NCI-H345 treated with DMSO at 0.1 percent for 48 hours (cell line): Measurements from ENCODE around the gene POP4.

Experiments
- DNase-seq: peaks from one replicate; lab custom pipeline; 2025; ENCODE audit not compliant: unreplicated experiment; lab: John Stamatoyannopoulos, UW

The POP4 gene

GRCh38 chr19:29576761-29577648 lies 29.1 kb upstream of the POP4 start:
- DNase-seq: no peak

GRCh38 chr19:29577649-29577963 lies 28.5 kb upstream of the POP4 start:
- no peak for DNase-seq

GRCh38 chr19:29578349-29578748 lies 27.7 kb upstream of the POP4 start:
- DNase-seq: no peak

- no peak for DNase-seq
Observed at GRCh38 chr19:29579308-29579910, 26.7 kb upstream of the POP4 start.

GRCh38 chr19:29581398-29581797 lies 24.7 kb upstream of the POP4 start:
- no peak for DNase-seq

GRCh38 chr19:29583196-29583999 lies 22.7 kb upstream of the POP4 start:
- no peak for DNase-seq

GRCh38 chr19:29586401-29586800 lies 19.7 kb upstream of the POP4 start:
- no peak for DNase-seq

GRCh38 chr19:29587059-29587458 lies 19.0 kb upstream of the POP4 start:
- DNase-seq: no peak

GRCh38 chr19:29587518-29587986 lies 18.5 kb upstream of the POP4 start:
- no peak for DNase-seq

GRCh38 chr19:29588095-29588494 lies 18.0 kb upstream of the POP4 start:
- DNase-seq: no peak

- DNase-seq: no peak
Observed at GRCh38 chr19:29590278-29590677, 15.8 kb upstream of the POP4 start.

- no peak for DNase-seq
Observed at GRCh38 chr19:29591670-29592069, 14.4 kb upstream of the POP4 start.

- no peak for DNase-seq
Observed at GRCh38 chr19:29593869-29594268, 12.2 kb upstream of the POP4 start.

- peak; percentile 59 for DNase-seq
Observed at GRCh38 chr19:29596080-29596727, 9.9 kb upstream of the POP4 start.

GRCh38 chr19:29596885-29597525 lies 9.1 kb upstream of the POP4 start:
- peak; percentile 70 for DNase-seq

GRCh38 chr19:29598036-29598435 lies 8.0 kb upstream of the POP4 start:
- no peak for DNase-seq

GRCh38 chr19:29598496-29598895 lies 7.6 kb upstream of the POP4 start:
- no peak for DNase-seq

GRCh38 chr19:29603308-29603707 lies 2.8 kb upstream of the POP4 start:
- DNase-seq: no peak

GRCh38 chr19:29606420-29606747 lies 301 bp downstream of the POP4 start:
- DNase-seq: no peak

- no peak for DNase-seq
Observed at GRCh38 chr19:29609636-29610035, 3.6 kb downstream of the POP4 start.

- no peak for DNase-seq
Observed at GRCh38 chr19:29610213-29610573, 4.1 kb downstream of the POP4 start.
